Activated naive CD8-positive, alpha-beta T cell treated with anti-CD3 and anti-CD28 coated beads, Interleukin-2, amount 10 ng/mL, durations not matched to agents 7 days and 5 days (primary cell): Measurements from ENCODE around the gene HLA-DMB. TPM values are rescaled to one million over a fixed set of nuclear protein-coding genes. Genes with fewer than 3 reads are reported as not detected.

ENCODE experiments used
- ATAC-seq: fragments of 150-1000 bp; cut with Tn5 transposase; one replicate; pipeline ENCODE4 v1.10.0; 2021; ENCODE audit warnings: low read depth, moderate library complexity
- POLR2A ChIA-PET: fragments of 350-600 bp; sonication (Branson Sonifier 250); formaldehyde crosslinking; loops from one replicate; lab custom pipeline; 2021; ENCODE audit warnings: antibody characterized with exemption; lab: Charles Lee
- DNase-seq: peaks from one replicate; pipeline ENCODE4 v3.0.0; 2021
- H3K27ac Mint-ChIP-seq: one replicate; pipeline ENCODE4 v1.8.0; 2022; ENCODE audit warnings: mild to moderate bottlenecking, mixed read lengths
- H3K27me3 Mint-ChIP-seq: one replicate; pipeline ENCODE4 v1.8.0; 2022; ENCODE audit warnings: mild to moderate bottlenecking, moderate library complexity, mixed read lengths
- H3K36me3 Mint-ChIP-seq: one replicate; pipeline ENCODE4 v1.8.0; 2021; ENCODE audit warnings: mild to moderate bottlenecking, mixed read lengths
- H3K4me1 Mint-ChIP-seq: one replicate; pipeline ENCODE4 v1.8.0; 2021; ENCODE audit warnings: mixed read lengths
- H3K4me3 Mint-ChIP-seq: one replicate; pipeline ENCODE4 v1.8.0; 2022; ENCODE audit warnings: mild to moderate bottlenecking, moderate library complexity, mixed read lengths
- H3K9me3 Mint-ChIP-seq: one replicate; pipeline ENCODE4 v1.8.0; 2021; ENCODE audit warnings: mixed read lengths
- total RNA-seq, 2 experiments: library from RNA; stranded (reverse); gene quantifications; one replicate each; pipeline ENCODE4 v1.2.3, GENCODE V29; 2021

The HLA-DMB gene
- total RNA-seq, 2 experiments from 2014 or later, result 14.0 to 14.7 TPM

DNA sequence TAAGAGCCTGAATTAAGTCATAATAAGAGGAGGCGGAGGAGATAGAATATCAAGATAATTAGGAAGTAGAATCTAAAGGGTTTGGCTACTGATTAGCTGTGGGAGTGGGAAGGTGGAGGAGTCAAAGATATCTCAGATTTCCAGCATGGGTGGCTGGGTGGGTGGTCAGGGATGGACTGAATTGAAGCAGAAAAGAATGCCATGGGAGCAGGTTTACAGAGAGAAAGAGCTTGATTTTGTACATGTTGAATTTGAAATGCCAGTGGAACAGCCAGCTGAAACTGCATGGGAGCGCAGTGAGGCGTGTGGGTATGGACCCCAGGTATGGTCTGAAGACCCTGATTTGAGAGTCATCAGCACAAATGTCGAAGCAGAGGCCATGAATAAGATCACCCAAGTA is 13.4 kb upstream of the HLA-DMB start:
- Mint-ChIP-seq H3K27ac (peak overlapping the region; percentile 2), H3K27me3 (no peaks in the 10 kb centered on the region), H3K4me1 (peaks cover 46% of the 10 kb centered on the region)

DNA sequence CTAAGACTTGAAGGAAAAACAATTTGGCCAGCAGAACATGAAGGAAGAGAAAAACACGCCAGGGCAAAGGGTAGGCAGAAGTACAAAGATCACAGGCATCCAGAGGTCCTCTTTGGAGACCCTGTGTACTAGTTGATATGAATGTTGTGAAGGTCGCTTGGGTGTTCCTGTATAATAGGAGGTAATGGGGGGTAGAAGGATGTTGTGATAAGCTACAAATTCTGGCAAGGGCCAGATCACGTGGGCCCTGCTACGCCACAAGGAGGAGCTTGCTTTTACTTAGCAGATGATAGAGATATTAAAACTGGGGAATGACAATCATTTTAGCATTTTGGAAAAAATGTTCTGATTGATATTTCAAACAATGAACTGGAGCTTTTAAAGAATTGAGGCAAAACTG is 12.9 kb upstream of the HLA-DMB start:
- Mint-ChIP-seq H3K4me1 (peaks cover 49% of the 10 kb centered on the region), H3K9me3 (no peaks in the 10 kb centered on the region), H3K4me3 (no peak overlapping the region), H3K27me3 (no peaks in the 10 kb centered on the region), H3K27ac (peak overlapping the region; percentile 17), H3K36me3 (peaks cover 16% of the 10 kb centered on the region)
- DNase-seq, result no peak
- no peak for ATAC-seq
- POLR2A ChIA-PET, result interaction anchor here (0.9 to 10.8 kb wide), 8 partner anchors 9 to 115 kb away, joined by 3 to 261 read pairs (median 11); partner anchors contain the start of genes BRD2 and TAP2

More for the DNA sequence above, 13.4 kb upstream of the HLA-DMB start:
- Mint-ChIP-seq H3K9me3 (no peaks in the 10 kb centered on the region), H3K4me3 (no peak overlapping the region), H3K36me3 (peaks cover 16% of the 10 kb centered on the region)
- ATAC-seq (no peak), DNase-seq (no peak)
- POLR2A ChIA-PET, result interaction anchor here (0.7 to 10.8 kb wide), 8 partner anchors 10 to 110 kb away, joined by 3 to 261 read pairs (median 11); partner anchors contain the start of gene BRD2

- Mint-ChIP-seq H3K4me1 (peaks cover 50% of the 10 kb centered on the region), H3K27ac (peak within 1 kb of the TSS; percentile 62), H3K9me3 (no peaks in the 10 kb centered on the region), H3K36me3 (peaks cover 16% of the 10 kb centered on the region), H3K4me3 (peak within 1 kb of the TSS; percentile 66), H3K27me3 (no peaks in the 10 kb centered on the region)
- ATAC-seq, result peak; percentile 93
- peak; percentile 65 for DNase-seq
- POLR2A ChIA-PET, result interaction anchor here (0.6 to 10.8 kb wide), 10 partner anchors 9 to 398 kb away, joined by 3 to 261 read pairs (median 8); partner anchors contain the start of genes BRD2 and TAP2
These were observed 12.2 kb upstream of the HLA-DMB start, which contains the start of gene HLA-DMA for GRCh38 chr6:32952817-32953739. HLA-DMA (minus strand) TSS chr6:32953097; CDS start chr6:32953036, 61 bp downstream.

DNA sequence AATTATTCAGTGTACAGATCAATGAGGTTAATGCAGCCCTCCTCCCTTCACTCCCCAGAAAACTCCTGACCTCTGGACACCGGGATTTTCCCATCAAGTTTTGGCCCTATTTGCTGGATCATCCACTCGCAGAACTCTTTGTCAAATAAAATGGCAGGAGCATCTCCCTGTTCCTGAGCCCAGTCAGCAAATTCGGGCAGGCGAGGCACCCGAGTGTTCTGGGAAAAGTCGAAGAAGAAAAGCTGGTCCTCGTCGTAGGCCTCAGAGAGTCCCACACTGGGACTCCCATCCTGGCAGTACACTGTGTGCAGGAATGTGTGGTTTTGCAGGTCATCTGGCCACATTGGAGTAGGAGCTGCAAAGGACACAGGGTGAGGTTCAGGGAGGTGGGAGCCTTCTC is 9.6 kb upstream of the HLA-DMB start:
- Mint-ChIP-seq H3K36me3 (peaks cover 12% of the 10 kb centered on the region), H3K9me3 (no peaks in the 10 kb centered on the region), H3K4me3 (no peak overlapping the region), H3K27me3 (no peaks in the 10 kb centered on the region), H3K27ac (peak overlapping the region; percentile 22), H3K4me1 (peaks cover 52% of the 10 kb centered on the region)
- POLR2A ChIA-PET, result interaction anchor here (0.8 to 10.8 kb wide), 6 partner anchors 9 to 821 kb away, joined by 3 to 261 read pairs (median 4); partner anchors contain the start of genes BRD2, FKBPL and TAP2
- ATAC-seq (no peak), DNase-seq (no peak)

- no peaks in the 10 kb centered on the region for H3K27me3 Mint-ChIP-seq
- POLR2A ChIA-PET, result interaction anchor here (0.8 to 10.8 kb wide), 6 partner anchors 8 to 820 kb away, joined by 3 to 261 read pairs (median 4); partner anchors contain the start of genes BRD2, FKBPL and TAP2
- peaks cover 13% of the 10 kb centered on the region for H3K36me3 Mint-ChIP-seq
- ATAC-seq (no peak), DNase-seq (no peak)
- H3K9me3 Mint-ChIP-seq, result no peaks in the 10 kb centered on the region
- H3K4me1 Mint-ChIP-seq, result peaks cover 52% of the 10 kb centered on the region
- peak overlapping the region; percentile 13 for H3K27ac Mint-ChIP-seq
- no peak overlapping the region for H3K4me3 Mint-ChIP-seq
These were observed 9.2 kb upstream of the HLA-DMB start for GRCh38 chr6:32950010-32950409.

- H3K9me3 Mint-ChIP-seq, result no peaks in the 10 kb centered on the region
- H3K27me3 Mint-ChIP-seq, result no peaks in the 10 kb centered on the region
- no peak for ATAC-seq
- POLR2A ChIA-PET, result interaction anchor here (2.4 kb wide), 1 partner anchor 23 kb away, joined by 16 read pairs; no protein-coding TSS in a partner anchor
- peaks cover 14% of the 10 kb centered on the region for H3K36me3 Mint-ChIP-seq
- no peak for DNase-seq
- no peak overlapping the region for H3K27ac Mint-ChIP-seq
- no peak overlapping the region for H3K4me3 Mint-ChIP-seq
- peaks cover 54% of the 10 kb centered on the region for H3K4me1 Mint-ChIP-seq
These were observed 8.3 kb upstream of the HLA-DMB start for GRCh38 chr6:32949113-32949512.

GRCh38 chr6:32947552-32948465 is 7.0 kb upstream of the HLA-DMB start:
- peaks cover 55% of the 10 kb centered on the region for H3K4me1 Mint-ChIP-seq
- no peak for ATAC-seq
- no peak overlapping the region for H3K4me3 Mint-ChIP-seq
- H3K36me3 Mint-ChIP-seq, result peaks cover 14% of the 10 kb centered on the region
- H3K27me3 Mint-ChIP-seq, result no peaks in the 10 kb centered on the region
- no peak overlapping the region for H3K27ac Mint-ChIP-seq
- no peaks in the 10 kb centered on the region for H3K9me3 Mint-ChIP-seq
- POLR2A ChIA-PET, result interaction anchor here (2.4 kb wide), 1 partner anchor 24 kb away, joined by 16 read pairs; no protein-coding TSS in a partner anchor
- DNase-seq, result no peak

GRCh38 chr6:32946893-32947292 is 6.1 kb upstream of the HLA-DMB start:
- ATAC-seq (no peak), DNase-seq (no peak)
- H3K9me3 Mint-ChIP-seq, result no peaks in the 10 kb centered on the region
- H3K27me3 Mint-ChIP-seq, result no peaks in the 10 kb centered on the region
- peaks cover 59% of the 10 kb centered on the region for H3K4me1 Mint-ChIP-seq
- peaks cover 14% of the 10 kb centered on the region for H3K36me3 Mint-ChIP-seq
- H3K27ac Mint-ChIP-seq, result no peak overlapping the region
- H3K4me3 Mint-ChIP-seq, result no peak overlapping the region
- POLR2A ChIA-PET, result interaction anchor here (2.4 kb wide), 1 partner anchor 25 kb away, joined by 16 read pairs; no protein-coding TSS in a partner anchor

DNA sequence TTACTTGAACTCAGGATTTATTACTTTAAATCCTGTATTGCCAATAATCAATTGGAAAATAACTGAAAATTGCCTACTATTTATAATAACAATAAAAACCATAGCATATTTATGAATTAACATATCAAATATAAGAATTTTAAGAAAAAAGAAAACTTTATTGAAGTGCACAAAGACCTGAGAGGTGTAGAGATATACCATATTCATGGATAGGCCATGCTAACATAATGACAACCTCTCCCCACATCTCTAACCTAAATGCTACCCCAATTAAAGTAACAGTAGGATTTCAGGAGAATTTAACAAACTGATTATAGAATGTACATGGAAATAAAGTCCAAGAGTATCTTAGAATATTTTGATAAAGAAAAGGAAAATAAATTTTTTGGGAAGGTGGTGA is 5.1 kb upstream of the HLA-DMB start:
- Mint-ChIP-seq H3K27ac (peak overlapping the region; percentile 99), H3K4me3 (no peak overlapping the region), H3K9me3 (no peaks in the 10 kb centered on the region), H3K36me3 (peaks cover 14% of the 10 kb centered on the region), H3K27me3 (no peaks in the 10 kb centered on the region), H3K4me1 (peaks cover 67% of the 10 kb centered on the region)
- POLR2A ChIA-PET, result no interaction called here
- DNase-seq (no peak), ATAC-seq (no peak)

- Mint-ChIP-seq H3K9me3 (no peaks in the 10 kb centered on the region), H3K27me3 (no peaks in the 10 kb centered on the region), H3K4me3 (peak overlapping the region; percentile 94), H3K4me1 (peaks cover 71% of the 10 kb centered on the region), H3K27ac (peak overlapping the region; percentile 99), H3K36me3 (peaks cover 14% of the 10 kb centered on the region)
- ATAC-seq (no peak), DNase-seq (no peak)
- POLR2A ChIA-PET, result interaction anchor here (0.6 to 8.6 kb wide), 9 partner anchors 9 to 107 kb away, joined by 3 to 247 read pairs (median 7); partner anchors contain the start of genes BRD2, HLA-DMA, PSMB9 and TAP1
These were observed 4.4 kb upstream of the HLA-DMB start for GRCh38 chr6:32945108-32945760.

DNA sequence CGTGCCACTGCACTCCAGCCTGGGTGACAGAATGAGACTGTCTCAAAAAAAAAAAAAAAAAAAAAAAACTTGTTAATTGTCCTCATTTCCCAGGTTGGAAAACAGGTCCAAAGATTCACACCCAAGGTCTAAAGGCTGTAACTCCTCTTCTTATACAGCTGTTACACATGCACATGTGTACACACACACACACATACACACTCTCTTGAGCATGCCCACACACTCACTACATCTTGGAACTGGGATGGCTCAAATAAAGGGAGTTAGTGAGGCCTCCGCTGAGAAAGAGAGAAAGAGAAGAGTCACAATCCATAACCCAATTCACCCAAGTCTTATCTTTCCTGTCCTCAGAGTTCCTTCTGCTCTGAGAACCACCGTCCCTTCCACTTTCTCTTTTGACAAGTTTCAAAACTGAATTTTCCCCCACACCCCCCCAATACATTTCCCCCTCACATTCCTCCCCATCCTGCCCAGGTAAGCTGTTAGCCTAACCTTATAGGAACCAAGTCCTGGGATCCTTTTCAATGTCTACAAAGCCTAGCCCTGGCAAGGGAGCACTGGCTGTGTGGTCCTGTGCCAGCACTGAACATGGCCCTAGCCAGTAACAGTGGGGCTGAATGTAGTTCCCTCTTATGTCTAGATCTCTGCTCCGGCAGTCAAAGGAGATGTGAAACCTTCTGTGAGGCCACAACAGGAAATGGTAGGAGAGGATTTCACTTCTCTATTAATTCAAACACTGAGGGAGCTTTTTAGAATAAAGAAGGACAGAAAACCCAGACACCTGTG is 3.2 kb upstream of the HLA-DMB start:
- H3K27me3 Mint-ChIP-seq, result no peaks in the 10 kb centered on the region
- H3K4me1 Mint-ChIP-seq, result peaks cover 67% of the 10 kb centered on the region
- ATAC-seq (peak; percentile 73), DNase-seq (peak; percentile 58)
- POLR2A ChIA-PET, result interaction anchor here (0.6 to 8.6 kb wide), 11 partner anchors 8 to 144 kb away, joined by 3 to 247 read pairs (median 6); partner anchors contain the start of genes BRD2, HLA-DMA, PSMB9 and TAP1
- H3K9me3 Mint-ChIP-seq, result no peaks in the 10 kb centered on the region
- peak overlapping the region; percentile 99 for H3K27ac Mint-ChIP-seq
- H3K4me3 Mint-ChIP-seq, result peak overlapping the region; percentile 94
- peaks cover 7% of the 10 kb centered on the region for H3K36me3 Mint-ChIP-seq
